HG03378 (cell line): ENCODE results near the gene C10orf105.

ENCODE experiments used
- ATAC-seq: cut with Tn5 transposase; IDR thresholded peaks from one replicate; pipeline ENCODE4 v1.9.1; 2021; ENCODE audit warnings: mild to moderate bottlenecking, moderate library complexity; ENCODE audit not compliant: unreplicated experiment

The C10orf105 gene

GRCh38 chr10:71739358-71739900, 19.9 kb upstream of the C10orf105 start:
- ATAC-seq: no peak

GRCh38 chr10:71737834-71738197, 18.2 kb upstream of the C10orf105 start:
- ATAC-seq: no peak

- ATAC-seq: no peak
Measured at GRCh38 chr10:71737001-71737833, 17.6 kb upstream of the C10orf105 start.

GRCh38 chr10:71736570-71736952, 17.0 kb upstream of the C10orf105 start:
- no peak for ATAC-seq

GRCh38 chr10:71735709-71736569, 16.4 kb upstream of the C10orf105 start:
- ATAC-seq: no peak

GRCh38 chr10:71734797-71735196, 15.2 kb upstream of the C10orf105 start:
- ATAC-seq: no peak

GRCh38 chr10:71731791-71732190, 12.2 kb upstream of the C10orf105 start:
- ATAC-seq: no peak

GRCh38 chr10:71729161-71729636, 9.6 kb upstream of the C10orf105 start:
- ATAC-seq: no peak

GRCh38 chr10:71727738-71728737, 8.5 kb upstream of the C10orf105 start:
- peak; percentile 67 for ATAC-seq

GRCh38 chr10:71727105-71727737, 7.6 kb upstream of the C10orf105 start:
- peak; percentile 29 for ATAC-seq

GRCh38 chr10:71726580-71727104, 7.1 kb upstream of the C10orf105 start:
- no peak for ATAC-seq

- ATAC-seq: no peak
Measured at GRCh38 chr10:71725998-71726579, 6.5 kb upstream of the C10orf105 start.

- ATAC-seq: no peak
Measured at GRCh38 chr10:71725249-71725648, 5.7 kb upstream of the C10orf105 start.

GRCh38 chr10:71724539-71724938, 5.0 kb upstream of the C10orf105 start:
- ATAC-seq: no peak

GRCh38 chr10:71723311-71723710, 3.7 kb upstream of the C10orf105 start:
- ATAC-seq: no peak

GRCh38 chr10:71722849-71723248, 3.3 kb upstream of the C10orf105 start:
- no peak for ATAC-seq

GRCh38 chr10:71721313-71721712, 1.7 kb upstream of the C10orf105 start:
- no peak for ATAC-seq

- ATAC-seq: no peak
Measured at GRCh38 chr10:71720288-71720687, 710 bp upstream of the C10orf105 start.

GRCh38 chr10:71719042-71719441, 536 bp downstream of the C10orf105 start:
- no peak for ATAC-seq
